Renal pelvis (tissue), 12 donors: Measurements from ENCODE around the gene IKBIP. TPM values are rescaled to one million over a fixed set of nuclear protein-coding genes. Genes with fewer than 3 reads are reported as not detected.

Source experiments
- DNase-seq: peaks from one replicate; pipeline ENCODE4 v3.0.0-alpha.2; 2013
- long read RNA-seq, 16 experiments: transcript quantifications; one replicate each; lab custom pipeline, GENCODE V29; 2026
- polyA plus RNA-seq, 3 donors: library from polyadenylated mRNA; unstranded; fragments of 120-200 nt; gene quantifications; one replicate each; pipeline ENCODE4 v1.2.1, GENCODE V29; 2013; ENCODE audit not compliant: insufficient read length in 3 of 3

Gene IKBIP, protein sequence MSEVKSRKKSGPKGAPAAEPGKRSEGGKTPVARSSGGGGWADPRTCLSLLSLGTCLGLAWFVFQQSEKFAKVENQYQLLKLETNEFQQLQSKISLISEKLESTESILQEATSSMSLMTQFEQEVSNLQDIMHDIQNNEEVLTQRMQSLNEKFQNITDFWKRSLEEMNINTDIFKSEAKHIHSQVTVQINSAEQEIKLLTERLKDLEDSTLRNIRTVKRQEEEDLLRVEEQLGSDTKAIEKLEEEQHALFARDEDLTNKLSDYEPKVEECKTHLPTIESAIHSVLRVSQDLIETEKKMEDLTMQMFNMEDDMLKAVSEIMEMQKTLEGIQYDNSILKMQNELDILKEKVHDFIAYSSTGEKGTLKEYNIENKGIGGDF
- polyA plus RNA-seq = 10 to 100 TPM; 21.3 to 24.2 (median 24.0) TPM
- long read RNA-seq, donor 1, transcript IKBIP-201 (3 exons, 3,189 nt) = minor isoform, 12 of 26 reads
- long read RNA-seq, donor 1, transcript IKBIP-202 (3 exons, 1,645 nt) = major isoform, 13 of 26 reads
- long read RNA-seq, donor 1, partial matches to known transcripts = 0 of 26 reads
- long read RNA-seq, donor 1, other reads (novel, unspliced or antisense) = 0 of 26 reads
- long read RNA-seq, donor 2, transcript IKBIP-202 (3 exons, 1,645 nt) = minor isoform, 12 of 38 reads
- long read RNA-seq, donor 2, transcript IKBIP-203 (2 exons, 1,368 nt) = major isoform, 15 of 38 reads
- long read RNA-seq, donor 2, transcript IKBIP-201 (3 exons, 3,189 nt) = minor isoform, 11 of 38 reads
- long read RNA-seq, donor 2, partial matches to known transcripts = 0 of 38 reads
- long read RNA-seq, donor 2, other reads (novel, unspliced or antisense) = 0 of 38 reads
- long read RNA-seq, donor 3, transcript IKBIP-201 (3 exons, 3,189 nt) = minor isoform, 8 of 26 reads
- long read RNA-seq, donor 3, transcript IKBIP-202 (3 exons, 1,645 nt) = major isoform, 10 of 26 reads
- long read RNA-seq, donor 3, partial matches to known transcripts = 5 of 26 reads
- long read RNA-seq, donor 3, other reads (novel, unspliced or antisense) = 0 of 26 reads
- long read RNA-seq, donor 4, transcript IKBIP-202 (3 exons, 1,645 nt) = major isoform, 13 of 29 reads
- long read RNA-seq, donor 4, transcript IKBIP-203 (2 exons, 1,368 nt) = minor isoform, 5 of 29 reads
- long read RNA-seq, donor 4, transcript IKBIP-201 (3 exons, 3,189 nt) = minor isoform, 11 of 29 reads
- long read RNA-seq, donor 4, partial matches to known transcripts = 0 of 29 reads
- long read RNA-seq, donor 4, other reads (novel, unspliced or antisense) = 0 of 29 reads
- long read RNA-seq, donor 5, transcript IKBIP-201 (3 exons, 3,189 nt) = major isoform, 6 of 14 reads
- long read RNA-seq, donor 5, partial matches to known transcripts = 0 of 14 reads
- long read RNA-seq, donor 5, other reads (novel, unspliced or antisense) = 0 of 14 reads
- long read RNA-seq, donor 6, transcript IKBIP-201 (3 exons, 3,189 nt) = minor isoform, 6 of 18 reads
- long read RNA-seq, donor 6, transcript IKBIP-202 (3 exons, 1,645 nt) = major isoform, 11 of 18 reads
- long read RNA-seq, donor 6, partial matches to known transcripts = 0 of 18 reads
- long read RNA-seq, donor 6, other reads (novel, unspliced or antisense) = 0 of 18 reads
- long read RNA-seq, donor 7, transcript IKBIP-202 (3 exons, 1,645 nt) = minor isoform, 11 of 35 reads
- long read RNA-seq, donor 7, transcript IKBIP-201 (3 exons, 3,189 nt) = major isoform, 14 of 35 reads
- long read RNA-seq, donor 7, transcript IKBIP-203 (2 exons, 1,368 nt) = minor isoform, 10 of 35 reads
- long read RNA-seq, donor 7, partial matches to known transcripts = 0 of 35 reads
- long read RNA-seq, donor 7, other reads (novel, unspliced or antisense) = 0 of 35 reads
- long read RNA-seq, donor 8, transcript IKBIP-203 (2 exons, 1,368 nt) = major isoform, 6 of 16 reads
- long read RNA-seq, donor 8, transcript IKBIP-201 (3 exons, 3,189 nt) = major isoform, 6 of 16 reads
- long read RNA-seq, donor 8, partial matches to known transcripts = 0 of 16 reads
- long read RNA-seq, donor 8, other reads (novel, unspliced or antisense) = 0 of 16 reads
- long read RNA-seq, donor 9, transcript IKBIP-203 (2 exons, 1,368 nt) = minor isoform, 7 of 38 reads
- long read RNA-seq, donor 9, transcript IKBIP-201 (3 exons, 3,189 nt) = minor isoform, 12 of 38 reads
- long read RNA-seq, donor 9, transcript IKBIP-202 (3 exons, 1,645 nt) = major isoform, 19 of 38 reads
- long read RNA-seq, donor 9, partial matches to known transcripts = 0 of 38 reads
- long read RNA-seq, donor 9, other reads (novel, unspliced or antisense) = 0 of 38 reads
- long read RNA-seq, donor 10, transcript IKBIP-201 (3 exons, 3,189 nt) = minor isoform, 6 of 19 reads
- long read RNA-seq, donor 10, transcript IKBIP-203 (2 exons, 1,368 nt) = major isoform, 9 of 19 reads
- long read RNA-seq, donor 10, partial matches to known transcripts = 0 of 19 reads
- long read RNA-seq, donor 10, other reads (novel, unspliced or antisense) = 0 of 19 reads
- long read RNA-seq, donor 11, transcript IKBIP-202 (3 exons, 1,645 nt) = major isoform, 12 of 21 reads
- long read RNA-seq, donor 11, transcript IKBIP-201 (3 exons, 3,189 nt) = minor isoform, 5 of 21 reads
- long read RNA-seq, donor 11, partial matches to known transcripts = 0 of 21 reads
- long read RNA-seq, donor 11, other reads (novel, unspliced or antisense) = 0 of 21 reads
- long read RNA-seq, donor 12, transcript IKBIP-201 (3 exons, 3,189 nt) = minor isoform, 9 of 27 reads
- long read RNA-seq, donor 12, transcript IKBIP-202 (3 exons, 1,645 nt) = major isoform, 12 of 27 reads
- long read RNA-seq, donor 12, transcript IKBIP-203 (2 exons, 1,368 nt) = minor isoform, 6 of 27 reads
- long read RNA-seq, donor 12, partial matches to known transcripts = 0 of 27 reads
- long read RNA-seq, donor 12, other reads (novel, unspliced or antisense) = 0 of 27 reads
- long read RNA-seq, donor 13, transcript IKBIP-201 (3 exons, 3,189 nt) = major isoform, 6 of 12 reads
- long read RNA-seq, donor 13, partial matches to known transcripts = 0 of 12 reads
- long read RNA-seq, donor 13, other reads (novel, unspliced or antisense) = 0 of 12 reads
- long read RNA-seq, donor 14 = 0 reads
- long read RNA-seq, donor 15, transcript IKBIP-202 (3 exons, 1,645 nt) = major isoform, 14 of 28 reads
- long read RNA-seq, donor 15, transcript IKBIP-201 (3 exons, 3,189 nt) = minor isoform, 9 of 28 reads
- long read RNA-seq, donor 15, transcript IKBIP-203 (2 exons, 1,368 nt) = minor isoform, 5 of 28 reads
- long read RNA-seq, donor 15, partial matches to known transcripts = 0 of 28 reads
- long read RNA-seq, donor 15, other reads (novel, unspliced or antisense) = 0 of 28 reads
- long read RNA-seq, donor 16, transcript IKBIP-202 (3 exons, 1,645 nt) = major isoform, 10 of 28 reads
- long read RNA-seq, donor 16, transcript IKBIP-201 (3 exons, 3,189 nt) = major isoform, 10 of 28 reads
- long read RNA-seq, donor 16, transcript IKBIP-203 (2 exons, 1,368 nt) = minor isoform, 8 of 28 reads
- long read RNA-seq, donor 16, partial matches to known transcripts = 0 of 28 reads
- long read RNA-seq, donor 16, other reads (novel, unspliced or antisense) = 0 of 28 reads

DNA sequence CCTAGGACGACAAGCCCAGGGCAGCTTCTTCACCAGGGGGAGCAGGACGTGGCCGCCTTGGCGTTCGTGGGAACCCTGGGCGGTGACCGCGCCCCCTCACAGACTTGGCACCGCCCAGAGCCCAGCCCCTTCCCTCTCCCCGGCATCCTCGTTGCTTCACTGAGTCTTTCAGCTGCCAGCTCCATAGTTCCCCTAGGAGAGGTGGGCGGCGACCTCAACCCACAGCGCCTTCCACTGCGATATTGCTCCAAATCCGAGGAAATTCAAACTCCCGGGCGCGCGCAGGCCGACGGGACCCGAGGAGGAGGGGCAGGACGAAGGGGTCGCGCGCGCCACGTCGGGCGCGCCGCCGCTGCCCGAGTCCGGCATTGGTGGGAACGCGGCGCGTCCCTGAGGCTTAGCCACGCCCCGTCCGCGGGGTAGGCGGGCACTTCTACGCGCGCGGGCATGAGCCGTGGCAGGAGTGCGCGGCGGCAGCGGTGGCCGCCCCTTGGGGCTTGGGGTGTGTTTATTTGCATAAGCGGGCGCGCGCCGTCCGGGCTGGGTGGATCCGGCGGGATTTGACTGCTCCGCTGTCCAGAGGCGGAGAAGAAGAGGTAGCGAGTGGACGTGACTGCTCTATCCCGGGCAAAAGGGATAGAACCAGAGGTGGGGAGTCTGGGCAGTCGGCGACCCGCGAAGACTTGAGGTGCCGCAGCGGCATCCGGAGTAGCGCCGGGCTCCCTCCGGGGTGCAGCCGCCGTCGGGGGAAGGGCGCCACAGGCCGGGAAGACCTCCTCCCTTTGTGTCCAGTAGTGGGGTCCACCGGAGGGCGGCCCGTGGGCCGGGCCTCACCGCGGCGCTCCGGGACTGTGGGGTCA is at the start of gene IKBIP, which contains the start of gene APAF1:
Gene IKBIP (minus strand): TSS at position 77 of the 860 bp plus-strand sequence. CDS start 87 bp downstream, outside the sequence.
Gene APAF1 (plus strand): TSS at position 579 of the 860 bp plus-strand sequence. CDS start 3,070 bp downstream, outside the sequence.
- peak; percentile 96 for DNase-seq

DNA sequence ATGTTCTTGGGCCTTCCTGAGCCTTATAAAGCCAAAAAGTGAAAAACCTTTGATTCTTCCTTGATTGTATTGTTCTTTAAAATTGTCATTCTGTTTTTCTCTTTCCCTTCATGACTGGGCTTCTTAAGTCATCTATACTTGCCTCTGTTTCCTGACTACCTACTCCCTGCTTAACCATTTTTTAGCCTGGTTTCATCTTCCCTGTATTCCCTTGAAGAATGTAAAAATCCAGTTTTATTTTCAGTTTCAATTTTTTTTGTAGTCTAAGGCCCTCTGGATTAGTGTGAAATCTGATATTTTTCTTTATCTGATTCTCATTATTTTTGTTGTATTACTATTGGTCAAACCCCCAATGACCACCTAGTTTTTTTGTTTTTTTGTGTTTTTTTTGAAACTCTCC is 46.8 kb upstream of the IKBIP start:
- no peak for DNase-seq

DNA sequence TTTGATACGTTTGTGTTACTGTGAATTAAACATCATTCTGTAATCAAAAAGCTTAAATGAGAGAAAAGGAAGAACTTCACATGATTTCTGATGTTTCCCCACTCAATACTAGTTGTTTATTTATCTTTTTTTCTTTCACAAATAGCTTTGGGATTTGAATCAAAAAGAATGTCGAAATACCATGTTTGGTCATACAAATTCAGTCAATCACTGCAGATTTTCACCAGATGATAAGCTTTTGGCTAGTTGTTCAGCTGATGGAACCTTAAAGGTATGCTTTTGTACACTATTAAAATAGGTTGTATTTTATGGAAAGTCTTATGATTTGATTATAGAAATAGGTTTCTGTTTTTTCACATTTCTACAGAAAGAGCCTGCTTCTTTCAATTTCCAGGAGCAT is 42.0 kb upstream of the IKBIP start:
- DNase-seq = no peak

DNA sequence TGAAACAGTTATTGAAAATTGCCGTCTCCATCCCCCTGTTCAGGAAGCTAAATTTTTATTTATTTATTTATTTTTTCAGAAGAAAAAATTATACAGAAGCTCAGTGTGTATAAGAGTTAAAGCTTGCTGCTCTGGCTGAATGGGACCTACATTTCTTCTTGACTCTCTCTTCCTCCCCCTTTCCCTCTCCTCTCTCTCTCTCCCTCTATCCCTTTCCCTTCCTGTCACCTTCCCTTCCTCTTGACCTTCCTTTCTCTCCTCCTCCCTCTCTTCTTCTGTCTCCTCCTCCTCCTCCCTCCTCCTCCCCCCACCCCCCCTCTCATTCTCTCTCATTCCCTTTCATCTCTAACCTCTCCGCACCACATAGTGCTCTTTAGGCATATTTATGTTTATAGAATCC is 39.6 kb upstream of the IKBIP start:
- DNase-seq = no peak

DNA sequence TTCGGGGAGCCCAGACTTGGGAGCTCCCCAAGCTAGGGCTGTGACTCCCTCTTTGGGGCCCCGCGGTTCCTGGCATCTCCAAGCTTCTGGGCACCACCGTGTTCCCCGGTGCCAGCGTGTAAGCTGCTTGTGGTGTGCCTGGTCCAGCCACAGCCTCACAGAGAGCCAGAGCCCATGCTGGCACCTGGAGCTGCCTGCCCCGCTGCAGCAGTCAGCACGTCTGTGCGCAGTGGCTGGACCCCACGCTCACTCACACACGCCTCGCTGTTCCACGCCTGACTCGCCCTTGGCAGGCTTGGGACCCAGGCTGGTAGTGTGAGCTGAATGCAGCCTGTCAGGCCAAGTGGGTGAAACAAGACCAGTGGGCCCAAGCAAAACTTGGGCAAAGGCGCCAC is 35.0 kb upstream of the IKBIP start:
- DNase-seq = no peak

DNA sequence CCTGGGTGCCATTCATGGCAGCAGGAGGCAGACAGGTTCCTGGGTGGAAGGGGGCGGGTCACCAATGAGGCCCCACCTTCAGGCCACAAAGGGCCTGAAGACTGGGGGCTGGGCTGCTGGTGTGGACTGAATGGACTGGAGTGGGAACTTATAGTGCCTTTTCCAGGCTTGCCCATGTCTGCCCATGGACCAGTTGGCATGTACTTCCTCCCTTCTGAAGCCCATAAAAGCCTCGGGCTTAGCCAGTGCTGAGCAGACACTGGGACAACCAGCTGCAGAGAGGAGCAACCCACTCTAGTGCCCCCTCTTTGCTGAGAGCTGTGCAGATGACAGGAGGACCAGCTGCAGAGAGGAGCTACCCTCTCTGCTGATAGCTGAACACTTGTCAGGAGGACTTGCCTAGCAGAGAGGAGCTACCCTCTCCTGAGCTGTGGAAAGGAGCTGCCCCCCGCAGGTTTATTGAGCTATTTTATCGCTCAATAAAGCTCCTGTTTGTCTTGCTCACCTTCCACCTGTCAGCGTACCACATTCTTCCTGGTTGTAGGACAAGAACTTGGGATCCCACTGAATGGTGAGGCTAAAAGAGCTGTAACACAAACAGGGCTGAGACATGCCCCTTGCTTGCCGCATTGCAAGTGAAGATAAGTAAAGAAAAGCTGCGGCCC is 34.5 kb upstream of the IKBIP start:
- DNase-seq = no peak

DNA sequence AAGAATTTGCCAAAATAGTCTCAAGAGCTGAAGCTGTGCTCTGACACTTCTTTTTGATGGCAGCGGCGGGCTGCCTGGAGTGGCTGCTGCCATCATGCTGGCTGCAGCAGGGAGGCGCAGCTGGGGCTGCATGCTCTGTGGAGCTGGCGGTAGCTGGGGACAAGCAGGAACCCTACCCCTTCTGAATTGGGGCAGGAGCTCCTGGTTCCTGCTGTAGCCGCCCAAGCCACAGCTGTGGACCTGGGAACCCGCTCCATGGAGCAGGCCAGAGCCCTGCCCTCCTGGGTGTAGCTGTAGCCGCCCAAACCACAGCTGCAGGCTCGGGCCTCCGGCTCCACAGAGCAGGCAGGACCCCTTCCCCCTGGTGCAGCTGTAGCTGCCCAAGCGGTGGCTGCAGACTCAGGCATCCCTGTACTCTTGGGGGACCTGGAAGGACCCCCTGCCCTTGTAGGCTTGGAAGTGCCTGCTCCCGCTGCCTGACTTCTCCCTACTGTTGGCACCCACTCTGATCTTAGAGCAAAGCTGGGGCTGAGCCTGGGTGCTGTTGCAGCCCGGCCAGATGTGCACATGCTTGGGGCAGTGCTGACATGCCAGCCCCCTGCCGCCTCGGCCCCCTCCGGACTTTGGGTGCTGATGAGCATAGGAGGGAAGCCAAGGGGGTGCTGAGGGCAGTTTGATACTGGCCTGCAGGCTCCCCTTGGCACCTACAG is 33.8 kb upstream of the IKBIP start:
- DNase-seq = no peak

DNA sequence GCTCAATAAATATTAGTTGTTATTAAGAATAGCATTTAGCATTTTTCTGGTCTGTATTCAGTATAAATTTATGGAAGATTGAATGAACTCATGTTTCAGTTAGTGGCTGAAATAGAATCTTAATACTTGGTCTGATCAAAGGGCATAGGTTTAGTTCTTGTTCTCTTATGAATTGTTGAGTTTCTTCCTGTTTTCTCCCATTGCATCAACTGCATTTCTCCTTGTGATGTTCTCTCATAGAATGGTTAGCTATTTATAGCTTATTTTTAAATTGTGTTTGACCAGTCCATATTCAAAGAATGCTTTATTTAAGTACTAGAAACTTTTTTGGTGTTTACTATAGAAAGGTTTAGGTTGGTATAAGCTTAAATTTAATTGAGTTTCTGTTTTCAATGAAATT is 30.3 kb upstream of the IKBIP start:
- no peak for DNase-seq

DNA sequence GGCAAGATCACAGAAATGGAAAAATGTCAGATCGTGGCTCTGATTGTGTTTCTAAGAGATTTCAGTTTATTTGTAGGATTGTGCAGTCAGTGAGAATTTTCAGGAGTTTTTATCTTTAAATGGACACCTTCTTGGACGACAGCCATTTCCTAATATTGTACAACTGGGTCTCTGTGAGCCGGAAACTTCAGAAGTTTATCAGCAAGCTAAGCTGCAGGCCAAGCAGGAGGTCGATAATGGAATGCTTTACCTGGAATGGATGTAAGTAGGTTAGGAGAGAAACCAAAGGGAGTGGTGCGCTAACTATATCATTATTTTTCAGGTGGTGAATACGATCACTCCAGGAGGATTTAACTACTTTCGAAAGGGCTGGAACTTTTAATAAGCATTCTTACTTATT is 26.9 kb upstream of the IKBIP start:
- no peak for DNase-seq

DNA sequence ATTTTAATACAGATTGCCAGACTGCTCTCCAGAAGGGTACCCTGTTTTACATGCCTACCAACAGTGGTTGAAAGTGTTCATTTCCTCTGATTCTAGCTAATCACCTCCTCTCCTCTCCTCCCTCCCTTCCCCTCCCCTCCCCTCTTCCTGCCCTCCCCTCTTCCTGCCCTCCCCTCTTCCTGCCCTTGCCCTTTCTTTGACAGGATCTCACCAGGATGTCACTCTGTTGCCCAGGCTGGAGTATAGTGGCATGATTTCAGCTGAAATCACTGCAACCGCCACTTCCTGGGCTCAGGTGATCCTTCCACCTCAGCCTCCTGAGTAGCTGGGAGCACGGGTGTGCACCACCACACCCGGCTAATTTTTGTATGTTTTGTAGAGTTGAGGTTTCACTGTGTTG is 25.2 kb upstream of the IKBIP start:
- no peak for DNase-seq

DNA sequence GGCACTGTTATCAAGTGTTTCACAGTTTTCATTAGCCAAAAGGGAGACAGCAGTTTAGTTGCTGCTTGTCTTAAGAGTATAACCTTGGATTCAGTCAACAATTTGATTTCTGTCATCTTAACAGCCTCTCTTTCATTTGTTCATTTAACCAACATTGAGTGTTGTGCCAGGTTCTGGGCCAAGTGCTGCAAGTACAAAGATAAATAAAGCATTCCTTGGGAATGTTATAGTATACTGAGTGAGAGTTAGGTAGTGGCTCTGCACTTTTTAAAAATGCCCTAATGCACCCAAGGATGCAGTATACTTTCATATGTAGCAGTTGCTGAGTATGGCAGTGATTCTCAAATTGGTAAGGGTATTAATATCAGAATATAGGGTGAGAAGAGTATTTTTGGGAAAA is 15.9 kb upstream of the IKBIP start:
- no peak for DNase-seq

DNA sequence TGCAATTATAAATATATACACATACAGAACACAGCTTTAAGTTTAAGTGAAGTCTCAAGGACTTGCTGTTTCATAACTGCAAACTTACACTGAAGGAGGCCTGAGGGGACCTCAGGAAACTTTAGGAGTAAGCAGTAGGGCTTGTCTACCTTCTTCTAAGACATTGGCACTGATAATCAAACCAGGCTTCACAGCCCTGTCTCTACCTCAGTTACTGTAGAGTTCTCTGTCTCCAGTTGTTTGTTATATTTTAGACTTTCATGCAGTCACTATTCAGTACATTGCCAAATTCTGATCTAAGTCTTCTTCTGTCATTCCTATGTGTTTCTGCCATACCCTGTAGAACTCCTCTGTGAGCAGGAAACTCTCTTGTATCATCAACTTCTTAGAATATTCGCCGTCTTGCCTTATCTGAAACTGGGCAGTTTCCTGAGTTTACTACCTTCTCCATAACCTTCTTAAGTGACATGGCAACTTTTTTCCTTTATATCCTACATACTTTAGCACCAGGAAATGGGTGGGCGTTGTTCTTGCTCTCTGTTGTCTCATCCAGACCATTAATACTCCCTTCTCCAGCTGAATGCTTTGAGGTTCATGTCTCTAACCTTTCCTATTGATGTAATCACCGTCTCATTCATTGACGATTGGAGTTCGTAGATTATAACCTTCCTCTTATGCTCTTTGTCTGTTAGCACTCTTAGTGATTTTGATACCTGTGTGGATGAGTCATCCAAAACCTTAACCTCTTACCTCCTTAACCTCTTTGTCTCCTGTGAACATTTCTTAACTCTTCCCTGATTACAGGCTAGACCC is 11.9 kb upstream of the IKBIP start:
- no peak for DNase-seq

DNA sequence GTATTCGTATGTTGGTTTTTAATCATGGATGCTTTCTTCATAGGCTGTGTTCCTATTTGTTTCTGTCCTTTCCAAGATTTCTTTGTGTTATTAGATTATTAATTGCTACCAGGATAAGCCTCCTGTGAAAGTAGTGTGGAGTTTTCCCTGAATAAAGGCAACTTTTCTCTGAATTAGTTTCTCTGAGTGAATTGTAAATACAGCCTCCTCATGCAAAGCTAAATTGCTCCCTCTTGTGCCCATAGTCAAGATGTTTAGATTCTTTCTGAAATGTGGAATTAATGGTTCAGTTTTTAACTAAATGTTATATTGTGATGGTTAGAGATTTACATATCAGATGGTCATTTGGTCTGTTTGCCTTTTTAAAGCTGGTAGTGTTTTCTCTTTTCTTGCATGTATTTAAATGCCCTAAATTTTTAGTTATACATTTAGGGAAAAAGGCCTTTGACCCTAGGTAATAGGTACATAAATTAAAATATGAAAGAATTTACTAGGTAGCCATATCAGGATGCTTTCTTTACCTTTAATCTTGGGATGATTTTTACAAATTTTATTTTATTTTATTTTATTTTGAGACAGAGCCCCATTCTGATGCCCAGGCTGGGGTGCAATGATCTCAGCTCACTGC is 9.4 kb upstream of the IKBIP start:
- no peak for DNase-seq
